GM20000 (cell line): ENCODE results near the gene DUS1L.
"Not testable (repeated sequence)": the region's sequence is repeated elsewhere in the genome, so short reads cannot be mapped to it uniquely, and the experiment has no call there.

ENCODE experiments used
- DNase-seq: peaks from one replicate; pipeline ENCODE4 v3.0.0; 2012; ENCODE audit warnings: low spot score
- TF ChIP-seq, protein P1 (sequence below): IDR thresholded peaks from 2 replicates; pipeline ENCODE4 v1.5.1; 2012; ENCODE audit warnings: mild to moderate bottlenecking, control low read depth; ENCODE audit errors: extremely low read depth, missing control alignments

DUS1L gene

DNA sequence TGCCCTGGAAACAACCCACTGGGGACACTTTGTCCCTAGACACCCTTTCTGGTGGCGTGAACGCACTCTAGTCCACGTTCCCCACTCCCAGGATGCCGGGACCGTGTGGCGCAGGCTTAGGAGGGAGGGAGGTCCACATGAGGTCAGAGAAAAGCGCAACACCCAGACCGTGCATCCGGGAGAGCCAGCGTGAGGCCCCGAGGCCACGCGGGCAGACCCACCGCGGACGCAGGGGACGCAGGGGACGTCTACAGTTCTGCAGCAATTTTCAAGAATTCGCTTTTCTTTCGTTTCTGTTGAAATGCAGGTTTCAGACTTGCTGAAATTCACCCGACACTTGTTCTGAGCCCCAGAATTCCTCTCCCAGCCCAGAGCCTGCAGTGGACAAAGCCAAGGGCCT is 18.7 kb downstream of the DUS1L start:
- TF ChIP-seq, protein P1, sequence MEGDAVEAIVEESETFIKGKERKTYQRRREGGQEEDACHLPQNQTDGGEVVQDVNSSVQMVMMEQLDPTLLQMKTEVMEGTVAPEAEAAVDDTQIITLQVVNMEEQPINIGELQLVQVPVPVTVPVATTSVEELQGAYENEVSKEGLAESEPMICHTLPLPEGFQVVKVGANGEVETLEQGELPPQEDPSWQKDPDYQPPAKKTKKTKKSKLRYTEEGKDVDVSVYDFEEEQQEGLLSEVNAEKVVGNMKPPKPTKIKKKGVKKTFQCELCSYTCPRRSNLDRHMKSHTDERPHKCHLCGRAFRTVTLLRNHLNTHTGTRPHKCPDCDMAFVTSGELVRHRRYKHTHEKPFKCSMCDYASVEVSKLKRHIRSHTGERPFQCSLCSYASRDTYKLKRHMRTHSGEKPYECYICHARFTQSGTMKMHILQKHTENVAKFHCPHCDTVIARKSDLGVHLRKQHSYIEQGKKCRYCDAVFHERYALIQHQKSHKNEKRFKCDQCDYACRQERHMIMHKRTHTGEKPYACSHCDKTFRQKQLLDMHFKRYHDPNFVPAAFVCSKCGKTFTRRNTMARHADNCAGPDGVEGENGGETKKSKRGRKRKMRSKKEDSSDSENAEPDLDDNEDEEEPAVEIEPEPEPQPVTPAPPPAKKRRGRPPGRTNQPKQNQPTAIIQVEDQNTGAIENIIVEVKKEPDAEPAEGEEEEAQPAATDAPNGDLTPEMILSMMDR = no peak
- no peak for DNase-seq

DNA sequence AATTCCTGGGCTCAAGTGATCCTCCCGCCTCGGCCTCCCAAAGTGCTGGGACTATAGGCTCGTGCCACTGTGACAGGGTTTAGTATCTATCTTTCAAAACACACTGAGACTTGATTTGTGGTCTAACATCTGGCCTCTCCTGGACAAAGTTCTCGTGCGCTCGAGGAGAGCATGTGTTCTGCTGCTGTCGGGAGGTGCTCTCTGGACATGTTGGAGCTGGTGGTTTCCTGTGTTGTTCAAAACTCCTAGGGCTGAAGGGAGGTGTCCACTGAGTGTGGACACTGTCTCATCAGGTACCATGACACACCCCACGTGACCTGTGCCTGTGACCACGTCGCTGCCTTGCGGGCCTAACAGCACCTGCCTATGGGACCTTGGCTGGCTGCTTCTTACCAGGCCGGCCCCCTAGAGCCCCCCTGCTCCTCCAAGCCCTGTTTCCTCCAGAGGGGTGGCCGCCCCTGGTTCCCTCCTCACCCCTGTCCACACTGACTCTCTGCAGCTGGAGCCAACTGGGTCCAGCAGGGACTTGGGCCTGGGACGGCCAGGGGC is 19.6 kb downstream of the DUS1L start:
- TF ChIP-seq, protein P1 = no peak
- no peak for DNase-seq

DNA sequence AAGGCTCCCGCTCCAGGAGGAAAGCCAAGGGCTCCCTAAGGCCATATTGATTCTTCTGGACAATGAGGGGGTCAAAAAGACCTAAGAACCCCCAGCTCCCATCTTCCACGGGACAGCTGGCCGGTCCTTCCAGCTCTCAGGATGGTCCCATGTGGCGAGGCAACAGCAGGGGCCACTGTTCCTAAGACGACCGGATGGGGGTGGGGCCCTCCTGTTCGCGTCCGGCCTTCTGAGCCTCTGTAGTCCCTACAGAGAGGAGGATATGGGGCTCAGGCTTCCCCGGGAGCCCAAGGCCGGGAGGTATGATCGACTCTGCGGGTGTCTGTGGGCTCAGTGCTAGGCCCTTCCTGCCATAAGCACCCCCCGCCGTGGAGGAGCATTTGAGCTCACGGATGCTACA is 22.1 kb downstream of the DUS1L start:
- DNase-seq = no peak
- TF ChIP-seq, protein P1 = no peak

DNA sequence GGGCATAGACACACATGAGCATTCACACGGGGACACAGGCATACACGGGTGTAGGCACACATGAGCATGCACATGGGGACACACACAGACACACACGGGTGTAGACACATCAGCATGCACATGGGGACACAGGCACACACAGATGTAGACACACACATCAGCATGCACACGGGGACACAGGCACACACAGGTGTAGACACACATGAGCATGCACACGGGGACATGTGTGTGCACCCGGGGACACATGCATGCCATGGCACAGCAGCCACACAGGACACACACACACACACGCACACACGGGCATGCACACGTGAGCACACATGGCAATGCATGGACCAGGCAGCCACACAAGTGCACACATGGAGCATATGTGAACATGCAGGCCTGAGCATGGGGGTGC is 23.0 kb downstream of the DUS1L start:
- no peak for DNase-seq
- TF ChIP-seq, protein P1 = no peak

DNA sequence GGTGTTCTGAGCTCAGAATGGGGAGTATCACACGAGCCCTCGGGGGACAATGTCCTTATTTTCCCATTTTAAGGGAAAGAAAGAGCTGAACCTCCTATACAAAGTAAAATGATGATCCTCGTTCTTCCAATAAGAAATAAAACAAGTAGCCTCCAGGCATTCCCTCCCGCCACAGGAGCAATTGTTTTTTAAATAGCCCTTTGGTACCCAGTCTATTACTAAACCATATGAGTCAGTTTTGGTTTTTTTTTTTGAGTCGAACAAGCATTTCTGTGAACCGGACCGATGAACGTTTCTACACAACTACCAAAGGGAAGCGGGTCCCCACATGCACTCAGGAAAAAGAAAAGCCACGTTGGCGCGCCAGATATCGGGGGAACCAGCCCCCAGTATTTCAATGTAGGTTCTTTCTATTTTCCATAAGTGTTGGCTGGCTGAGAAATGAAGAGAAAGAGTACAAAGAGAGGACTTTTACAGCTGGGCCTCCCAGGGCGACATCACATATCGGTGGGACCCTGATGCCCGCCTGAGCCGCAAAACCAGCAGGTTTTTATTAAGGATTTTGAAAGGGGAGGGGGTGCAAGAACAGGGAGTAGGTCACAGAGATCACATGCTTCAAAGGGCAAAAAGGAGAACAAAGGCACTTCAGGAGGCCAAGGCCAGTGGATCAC is 24.3 kb downstream of the DUS1L start:
- DNase-seq = no peak
- TF ChIP-seq, protein P1 = no peak

DNA sequence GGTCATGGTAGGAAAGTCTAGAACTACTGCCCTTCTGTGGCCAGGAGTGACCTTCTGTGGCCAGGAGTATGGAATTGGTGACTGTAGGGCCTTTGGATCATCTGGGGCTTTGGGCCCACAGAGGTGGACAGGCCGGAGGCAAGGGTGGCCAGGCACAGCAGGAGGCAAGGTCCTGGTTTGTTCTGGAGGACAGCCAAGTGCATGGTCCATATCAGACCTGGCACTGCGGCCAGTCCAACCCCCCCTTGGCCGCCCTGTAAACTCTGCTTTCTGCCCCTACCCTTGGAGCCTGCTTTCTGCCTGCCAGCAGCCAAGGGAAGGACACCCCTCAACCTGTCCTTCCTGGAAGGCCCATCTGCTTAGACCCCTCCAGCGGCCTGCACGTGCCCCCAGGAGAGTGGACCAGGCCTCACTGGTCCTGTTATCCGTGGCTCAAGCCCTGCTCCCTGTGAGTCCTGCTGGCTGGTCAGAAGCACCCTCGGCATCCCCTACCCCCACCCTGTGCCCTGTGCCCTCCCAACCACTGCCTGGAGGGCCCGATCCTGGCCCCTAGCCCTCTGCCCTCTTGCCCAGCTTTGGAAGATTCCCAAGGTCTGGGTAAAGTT is 25.8 kb downstream of the DUS1L start:
- DNase-seq = no peak
- TF ChIP-seq, protein P1 = no peak

DNA sequence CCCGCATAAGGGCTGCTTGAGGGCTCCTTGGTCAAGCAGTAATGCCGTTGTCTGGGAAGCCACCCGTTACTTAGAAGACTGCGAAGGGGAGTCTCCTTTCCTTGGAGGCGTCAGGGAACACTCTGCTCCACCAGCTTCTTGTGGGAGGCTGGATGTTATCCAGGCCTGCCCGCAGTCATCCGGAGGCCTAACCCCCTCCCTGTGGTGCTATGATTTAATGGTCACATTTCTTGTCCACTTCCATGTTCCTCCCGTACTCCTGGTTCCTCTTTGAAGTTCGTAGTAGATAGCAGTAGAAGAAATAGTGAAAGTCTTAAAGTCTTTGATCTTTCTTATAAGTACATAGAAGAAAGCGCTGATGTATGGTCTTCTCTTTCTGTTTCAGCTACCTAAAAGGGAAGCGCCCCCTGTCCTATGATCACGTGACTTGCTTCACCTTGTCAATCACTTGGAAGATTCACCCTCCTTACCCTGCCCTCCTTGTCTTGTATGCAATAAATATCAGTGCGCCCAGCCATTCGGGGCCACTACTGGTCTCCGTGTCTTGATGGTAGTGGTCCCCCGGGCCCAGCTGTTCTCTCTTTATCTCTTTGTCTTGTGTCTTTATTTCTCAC is 26.7 kb downstream of the DUS1L start:
- not testable (repeated sequence) for DNase-seq
